H9 (cell line): ENCODE data around the gene KCNMA1. TPM values are rescaled to one million over a fixed set of nuclear protein-coding genes. Genes with fewer than 3 reads are reported as not detected.

Source experiments
- DNase-seq: peaks from one replicate; pipeline ENCODE4 v3.0.0-alpha.2; 2017
- H2AFZ ChIP-seq: one replicate; pipeline ENCODE4 v1.6.1; 2013; ENCODE audit warnings: mild to moderate bottlenecking, low read length, control low read depth, moderate library complexity
- H2AK5ac ChIP-seq: 2 replicates; pipeline ENCODE4 v1.6.1; 2013; ENCODE audit warnings: low read length, control low read depth, mixed read lengths; ENCODE audit not compliant: insufficient read length
- H2BK120ac ChIP-seq: one replicate; pipeline ENCODE4 v1.6.1; 2013; ENCODE audit warnings: low read depth, mild to moderate bottlenecking, low read length, control low read depth, inconsistent platforms; ENCODE audit not compliant: poor library complexity, severe bottlenecking
- H2BK12ac ChIP-seq: 2 replicates; pipeline ENCODE4 v1.6.1; 2013; ENCODE audit warnings: low read length, control low read depth, mixed read lengths, low read depth; ENCODE audit not compliant: insufficient read length
- H2BK15ac ChIP-seq: 2 replicates; pipeline ENCODE4 v1.6.1; 2013; ENCODE audit warnings: low read depth, low read length, control low read depth
- H2BK20ac ChIP-seq: one replicate; pipeline ENCODE4 v1.6.1; 2013; ENCODE audit warnings: low read depth, mild to moderate bottlenecking, low read length, control low read depth, inconsistent platforms; ENCODE audit not compliant: poor library complexity, severe bottlenecking
- H2BK5ac ChIP-seq: 2 replicates; pipeline ENCODE4 v1.6.1; 2013; ENCODE audit warnings: low read length, control low read depth, mixed read lengths; ENCODE audit not compliant: insufficient read length
- H3K14ac ChIP-seq: 2 replicates; pipeline ENCODE4 v1.6.1; 2013; ENCODE audit warnings: low read length, control low read depth; ENCODE audit not compliant: insufficient read depth
- H3K18ac ChIP-seq: 2 replicates; pipeline ENCODE4 v1.6.1; 2013; ENCODE audit warnings: low read depth, mild to moderate bottlenecking, mixed read lengths, low read length, control low read depth; ENCODE audit not compliant: insufficient read length
- H3K23ac ChIP-seq: 2 replicates; pipeline ENCODE4 v1.6.1; 2013; ENCODE audit warnings: low read length, control low read depth, mixed read lengths, low read depth; ENCODE audit not compliant: insufficient read length
- H3K23me2 ChIP-seq: 2 replicates; pipeline ENCODE4 v1.6.1; 2013; ENCODE audit warnings: low read depth, mild to moderate bottlenecking, mixed read lengths, low read length, control low read depth; ENCODE audit not compliant: insufficient read length, poor library complexity, severe bottlenecking
- H3K27ac ChIP-seq: 2 replicates; pipeline ENCODE4 v1.5.1; 2013; ENCODE audit warnings: low read length, control low read depth, mixed read lengths, low read depth; ENCODE audit not compliant: insufficient read length
- H3K27me3 ChIP-seq: 2 replicates; pipeline ENCODE4 v1.6.1; 2013; ENCODE audit warnings: low read length, control low read depth, inconsistent platforms; ENCODE audit not compliant: insufficient read depth
- H3K4ac ChIP-seq: 2 replicates; pipeline ENCODE4 v1.6.1; 2013; ENCODE audit warnings: low read depth, mild to moderate bottlenecking, control low read depth, inconsistent platforms, low read length, moderate library complexity
- H3K4me1 ChIP-seq: 2 replicates; pipeline ENCODE4 v1.6.1; 2013; ENCODE audit warnings: low read length, control low read depth, inconsistent platforms; ENCODE audit not compliant: insufficient read depth
- H3K4me2 ChIP-seq: 2 replicates; pipeline ENCODE4 v1.6.1; 2013; ENCODE audit warnings: low read length, control low read depth, mixed read lengths; ENCODE audit not compliant: insufficient read length, insufficient read depth
- H3K56ac ChIP-seq: 2 replicates; pipeline ENCODE4 v1.6.1; 2013; ENCODE audit warnings: low read depth, mild to moderate bottlenecking, mixed read lengths, low read length, control low read depth; ENCODE audit not compliant: insufficient read length
- H3K79me1 ChIP-seq: 2 replicates; pipeline ENCODE4 v1.6.1; 2013; ENCODE audit warnings: low read depth, mild to moderate bottlenecking, moderate library complexity, low read length, control low read depth, inconsistent platforms; ENCODE audit not compliant: insufficient read depth, poor library complexity, severe bottlenecking
- H3K79me2 ChIP-seq: 2 replicates; pipeline ENCODE4 v1.6.1; 2013; ENCODE audit warnings: low read length, control low read depth, inconsistent platforms; ENCODE audit not compliant: insufficient read depth
- H3K9ac ChIP-seq: 2 replicates; pipeline ENCODE4 v1.6.1; 2013; ENCODE audit warnings: low read length, control low read depth, mixed read lengths; ENCODE audit not compliant: insufficient read length; ENCODE audit errors: extremely low read depth
- H3K9me3 ChIP-seq: one replicate; pipeline ENCODE4 v1.6.1; 2013; ENCODE audit warnings: low read depth, low read length, inconsistent platforms; ENCODE audit not compliant: control insufficient read depth
- H3T11ph ChIP-seq: one replicate; pipeline ENCODE4 v1.6.1; 2013; ENCODE audit warnings: mild to moderate bottlenecking, low read length, control low read depth, inconsistent platforms
- H4K20me1 ChIP-seq: one replicate; pipeline ENCODE4 v1.6.1; 2013; ENCODE audit not compliant: control insufficient read depth, insufficient read length, insufficient read depth
- H4K5ac ChIP-seq: 2 replicates; pipeline ENCODE4 v1.6.1; 2013; ENCODE audit warnings: low read depth, mild to moderate bottlenecking, mixed read lengths, low read length, control low read depth; ENCODE audit not compliant: insufficient read length
- H4K8ac ChIP-seq: replicated peaks from 2 replicates; pipeline ENCODE4 v1.6.1; 2013; ENCODE audit warnings: low read length, control low read depth, mixed read lengths, low read depth; ENCODE audit not compliant: insufficient read length
- H4K91ac ChIP-seq: 2 replicates; pipeline ENCODE4 v1.6.1; 2013; ENCODE audit warnings: low read depth, mild to moderate bottlenecking, moderate library complexity, mixed read lengths, low read length, control low read depth; ENCODE audit not compliant: insufficient read length
- H3K27ac Mint-ChIP-seq, 3 experiments: 2 replicates in 2 of 3; 3 replicates in 1 of 3; pipeline ENCODE4 v1.8.0; 2020 to 2021; ENCODE audit warnings: mixed read lengths in 3 of 3, mild to moderate bottlenecking in 1 of 3, moderate library complexity in 1 of 3
- H3K27me3 Mint-ChIP-seq: 2 replicates; pipeline ENCODE4 v1.8.0; 2021; ENCODE audit warnings: low read depth, mild to moderate bottlenecking, moderate library complexity, mixed read lengths
- H3K36me3 Mint-ChIP-seq, 3 experiments: 2 replicates in 2 of 3; 3 replicates in 1 of 3; pipeline ENCODE4 v1.8.0; 2020 to 2021; ENCODE audit warnings: low read depth in 3 of 3, mixed read lengths in 3 of 3; ENCODE audit not compliant: insufficient read depth in 1 of 3
- H3K4me1 Mint-ChIP-seq, 2 experiments: 2 replicates each; pipeline ENCODE4 v1.8.0; 2020; ENCODE audit warnings: mixed read lengths in 2 of 2
- H3K4me3 Mint-ChIP-seq, 2 experiments: 2 replicates in 1 of 2; 3 replicates in 1 of 2; pipeline ENCODE4 v1.8.0; 2020 to 2021; ENCODE audit warnings: mild to moderate bottlenecking in 2 of 2, mixed read lengths in 2 of 2, moderate library complexity in 1 of 2
- H3K9me3 Mint-ChIP-seq, 2 experiments: 2 replicates in 1 of 2; 3 replicates in 1 of 2; pipeline ENCODE4 v1.8.0; 2020; ENCODE audit warnings: mild to moderate bottlenecking in 2 of 2, mixed read lengths in 2 of 2, moderate library complexity in 1 of 2
- WGBS: extraction: QIAGEN DNeasy Blood & Tissue Kit; methylation state at CpG from one replicate; pipeline ENCODE4 v1.1.7; 2013; ENCODE audit warnings: missing lambda C conversion rate, low lambda C conversion rate, mixed read lengths; ENCODE audit not compliant: insufficient read length; ENCODE audit errors: extremely low coverage; 5-methylcytosine and 5-hydroxymethylcytosine counted together
- total RNA-seq: library from RNA; stranded (reverse); gene quantifications from 2 replicates; pipeline ENCODE4 v1.2.1, GENCODE V29; 2021
- TF ChIP-seq, protein P1 (sequence below): fragments of 200-600 bp; sonication (generic); conservative IDR thresholded peaks from 3 replicates; pipeline ENCODE4 v1.8.0; 2021; ENCODE audit warnings: antibody characterized with exemption, mild to moderate bottlenecking

Gene KCNMA1
- total RNA-seq, 1 experiment from 2014 or later = 2.0 TPM

DNA sequence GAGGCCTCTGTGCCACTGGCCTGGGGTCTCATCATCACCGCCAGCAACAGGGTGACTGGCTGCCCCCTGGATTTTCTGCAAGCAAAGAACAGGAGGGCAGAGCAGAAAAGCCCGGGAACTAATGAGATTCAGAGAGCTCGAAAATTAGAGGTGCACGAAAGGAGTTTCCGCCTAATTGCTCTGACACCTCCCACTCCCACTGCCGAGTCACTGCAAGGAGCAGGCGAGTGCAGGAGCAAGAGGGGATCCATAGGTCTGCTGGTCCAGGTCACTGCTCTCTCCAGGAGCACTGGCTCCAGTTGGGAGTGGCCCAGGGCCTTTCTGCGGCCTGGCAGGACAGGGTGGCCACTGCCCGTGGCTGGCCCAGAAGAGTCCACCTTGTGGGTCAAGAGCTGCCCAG, 276.2 kb downstream of the KCNMA1 start:
- WGBS = no CpG with 5 or more reads among the region's 9 CpGs

More for the DNA sequence above, 276.2 kb downstream of the KCNMA1 start:
- Histone ChIP-seq H4K20me1 (no peaks in the 10 kb centered on the region), H2BK12ac (no peak overlapping the region), H4K5ac (no peak overlapping the region), H3K4me2 (no peak overlapping the region), H2BK120ac (no peak overlapping the region), H2AK5ac (no peak overlapping the region), H3T11ph (no peak overlapping the region), H2BK20ac (no peak overlapping the region), H3K27ac (no peak overlapping the region), H3K23ac (no peak overlapping the region), H3K9ac (no peak overlapping the region), H3K27me3 (no peaks in the 10 kb centered on the region), H3K79me2 (no peaks in the 10 kb centered on the region), H4K8ac (no peak overlapping the region), H3K79me1 (no peaks in the 10 kb centered on the region), H2BK15ac (no peak overlapping the region), H3K4ac (no peak overlapping the region), H3K14ac (no peak overlapping the region), H3K18ac (no peak overlapping the region), H2AFZ (no peak overlapping the region), H2BK5ac (no peak overlapping the region), H3K56ac (no peak overlapping the region), H3K9me3 (no peaks in the 10 kb centered on the region), H4K91ac (no peak overlapping the region), H3K4me1 (no peaks in the 10 kb centered on the region), H3K23me2 (no peaks in the 10 kb centered on the region)
- DNase-seq = no peak
- no peaks in the 10 kb centered on the region for H3K36me3 Mint-ChIP-seq
- TF ChIP-seq, protein P1, sequence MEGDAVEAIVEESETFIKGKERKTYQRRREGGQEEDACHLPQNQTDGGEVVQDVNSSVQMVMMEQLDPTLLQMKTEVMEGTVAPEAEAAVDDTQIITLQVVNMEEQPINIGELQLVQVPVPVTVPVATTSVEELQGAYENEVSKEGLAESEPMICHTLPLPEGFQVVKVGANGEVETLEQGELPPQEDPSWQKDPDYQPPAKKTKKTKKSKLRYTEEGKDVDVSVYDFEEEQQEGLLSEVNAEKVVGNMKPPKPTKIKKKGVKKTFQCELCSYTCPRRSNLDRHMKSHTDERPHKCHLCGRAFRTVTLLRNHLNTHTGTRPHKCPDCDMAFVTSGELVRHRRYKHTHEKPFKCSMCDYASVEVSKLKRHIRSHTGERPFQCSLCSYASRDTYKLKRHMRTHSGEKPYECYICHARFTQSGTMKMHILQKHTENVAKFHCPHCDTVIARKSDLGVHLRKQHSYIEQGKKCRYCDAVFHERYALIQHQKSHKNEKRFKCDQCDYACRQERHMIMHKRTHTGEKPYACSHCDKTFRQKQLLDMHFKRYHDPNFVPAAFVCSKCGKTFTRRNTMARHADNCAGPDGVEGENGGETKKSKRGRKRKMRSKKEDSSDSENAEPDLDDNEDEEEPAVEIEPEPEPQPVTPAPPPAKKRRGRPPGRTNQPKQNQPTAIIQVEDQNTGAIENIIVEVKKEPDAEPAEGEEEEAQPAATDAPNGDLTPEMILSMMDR = no peak
- H3K4me3 Mint-ChIP-seq = no peak overlapping the region
- H3K4me1 Mint-ChIP-seq = peaks cover 0 to 2% of the 10 kb centered on the region in 2 experiments; a peak in 1 of 4 replicates
- H3K27me3 Mint-ChIP-seq = peaks cover 2% of the 10 kb centered on the region
- H3K9me3 Mint-ChIP-seq = no peaks in the 10 kb centered on the region; a peak in 1 of 5 replicates
- no peak overlapping the region for H3K27ac Mint-ChIP-seq
